A549 treated with Mapracorat at 1 μM for 4 hours (cell line): Measurements from ENCODE around the gene TARBP2. TPM values are rescaled to one million over a fixed set of nuclear protein-coding genes. Genes with fewer than 3 reads are reported as not detected.

Experiments
- total RNA-seq: library from RNA; stranded (reverse); fragments of 200-300 nt; extraction: Qiagen RNA extraction; gene quantifications from 5 replicates; pipeline ENCODE4 v1.2.3, GENCODE V29; 2022

TARBP2 gene, protein sequence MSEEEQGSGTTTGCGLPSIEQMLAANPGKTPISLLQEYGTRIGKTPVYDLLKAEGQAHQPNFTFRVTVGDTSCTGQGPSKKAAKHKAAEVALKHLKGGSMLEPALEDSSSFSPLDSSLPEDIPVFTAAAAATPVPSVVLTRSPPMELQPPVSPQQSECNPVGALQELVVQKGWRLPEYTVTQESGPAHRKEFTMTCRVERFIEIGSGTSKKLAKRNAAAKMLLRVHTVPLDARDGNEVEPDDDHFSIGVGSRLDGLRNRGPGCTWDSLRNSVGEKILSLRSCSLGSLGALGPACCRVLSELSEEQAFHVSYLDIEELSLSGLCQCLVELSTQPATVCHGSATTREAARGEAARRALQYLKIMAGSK
- total RNA-seq: 40.4 to 57.8 TPM (median 53.9 TPM) in 5 replicates

DNA sequence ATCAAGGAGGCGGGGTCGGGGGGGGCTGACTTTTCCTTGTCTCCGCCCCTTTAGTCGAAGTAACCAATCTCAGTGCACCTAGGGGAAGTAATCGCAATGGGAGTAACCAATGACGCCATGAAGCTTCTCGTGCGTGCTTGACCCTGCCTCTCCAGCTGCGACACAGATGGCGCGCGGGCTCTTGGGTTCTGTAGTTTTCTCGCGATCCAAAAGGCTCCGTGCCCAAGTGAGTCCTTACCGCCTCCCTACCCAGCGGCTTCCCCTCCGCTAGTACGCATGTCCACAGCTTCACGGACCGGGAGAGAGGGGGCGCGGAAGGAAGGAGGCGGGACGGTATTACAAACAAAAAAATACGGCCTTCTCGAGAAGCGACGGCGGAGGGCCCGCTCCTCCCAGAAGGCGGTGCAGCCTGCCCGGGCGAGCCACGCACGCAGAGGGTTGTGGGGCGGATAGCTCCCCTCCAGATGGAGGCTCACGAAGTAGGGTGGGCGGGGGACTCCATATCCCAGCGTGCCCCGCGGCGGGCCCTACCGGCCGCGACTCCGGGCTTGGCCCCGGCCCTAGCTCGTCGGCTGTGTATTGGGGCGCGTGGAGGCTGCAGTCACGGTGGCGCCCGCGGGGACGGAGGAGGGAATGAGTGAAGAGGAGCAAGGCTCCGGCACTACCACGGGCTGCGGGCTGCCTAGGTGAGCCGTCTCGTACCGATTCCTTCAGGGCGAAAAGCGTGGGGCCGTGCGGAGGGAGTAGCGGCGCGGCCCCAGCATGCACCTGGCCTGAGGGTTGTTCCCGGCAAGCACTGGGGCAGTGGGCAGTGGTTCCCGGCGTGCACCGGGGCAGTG lies at the start of gene TARBP2:
TARBP2 (plus strand) TSS at position 508 of the 839 bp plus-strand sequence; CDS start at position 634, 126 bp downstream.

DNA sequence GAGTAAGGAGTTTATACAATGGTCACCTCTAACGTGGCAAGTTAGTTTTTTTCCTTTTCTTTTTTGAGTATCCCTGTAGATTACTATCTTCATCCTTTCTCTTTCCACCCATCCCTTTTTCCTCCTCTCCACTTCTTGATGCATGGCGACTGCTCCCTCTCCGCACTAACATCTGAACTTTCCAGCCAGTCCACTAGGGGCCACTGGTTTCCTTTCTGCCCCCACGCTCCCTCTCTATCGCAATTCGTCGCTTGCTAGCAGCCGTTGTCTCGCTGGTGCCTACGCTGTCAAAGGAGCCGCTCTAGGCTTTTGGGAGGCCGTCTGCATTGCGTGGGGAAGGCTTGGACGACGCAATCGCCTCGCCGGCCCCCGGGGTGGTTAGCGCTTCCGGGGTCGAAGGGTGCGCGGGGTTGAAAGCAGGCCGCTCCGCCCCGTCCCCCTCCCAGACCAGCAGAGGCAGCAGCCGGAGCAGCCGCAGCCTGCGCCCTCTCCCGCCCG lies 49.4 kb upstream of the TARBP2 start, which contains the start of gene PCBP2:
PCBP2 (plus strand) TSS at position 442 of the 498 bp plus-strand sequence. CDS start 2,699 bp downstream, outside the sequence.

DNA sequence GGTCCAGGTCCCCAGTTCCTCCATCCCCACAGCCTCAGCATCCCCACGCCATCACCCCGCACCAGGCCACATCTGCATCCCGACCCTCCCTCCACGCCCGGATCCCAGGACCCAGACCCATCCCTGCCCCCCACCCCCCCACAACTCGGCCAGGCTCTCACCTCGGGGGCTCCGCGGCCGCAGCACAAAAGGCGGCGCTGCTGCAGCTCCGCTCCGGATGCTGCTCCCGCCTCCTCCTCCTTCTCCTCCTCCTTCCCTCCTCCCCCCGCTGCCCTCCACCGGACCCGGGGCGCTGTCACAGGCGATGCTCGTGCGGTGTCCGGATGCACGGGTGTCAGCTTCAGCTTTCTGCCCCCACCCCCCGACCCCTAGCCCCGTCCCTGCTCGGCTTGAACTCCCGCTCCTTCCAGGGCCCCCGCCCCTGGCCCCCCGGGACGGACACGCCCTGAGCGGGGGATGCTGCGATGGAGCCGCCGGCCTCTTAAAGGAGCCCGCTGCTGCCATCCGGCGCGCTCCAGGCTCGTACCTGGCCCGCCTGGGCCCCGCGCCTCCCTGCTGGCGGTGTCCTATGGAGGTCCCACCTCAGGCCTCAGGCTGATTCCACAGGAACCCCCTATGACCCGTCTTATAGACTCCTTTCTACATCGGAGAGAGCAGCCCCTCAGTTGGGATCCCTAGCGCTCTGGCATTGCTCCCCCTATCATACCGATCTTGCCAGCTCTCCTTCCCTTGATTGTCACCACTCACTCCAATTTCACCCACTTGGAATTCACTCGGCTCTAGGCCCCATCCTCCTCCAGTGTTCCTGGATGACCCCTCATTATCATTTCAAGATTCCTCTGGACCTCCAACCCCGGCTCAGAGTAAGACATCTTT lies 1.6 kb upstream of the TARBP2 start, which contains the start of gene MAP3K12:
MAP3K12 (minus strand) TSS at position 193 of the 876 bp plus-strand sequence. CDS start 12,067 bp downstream, outside the sequence.

DNA sequence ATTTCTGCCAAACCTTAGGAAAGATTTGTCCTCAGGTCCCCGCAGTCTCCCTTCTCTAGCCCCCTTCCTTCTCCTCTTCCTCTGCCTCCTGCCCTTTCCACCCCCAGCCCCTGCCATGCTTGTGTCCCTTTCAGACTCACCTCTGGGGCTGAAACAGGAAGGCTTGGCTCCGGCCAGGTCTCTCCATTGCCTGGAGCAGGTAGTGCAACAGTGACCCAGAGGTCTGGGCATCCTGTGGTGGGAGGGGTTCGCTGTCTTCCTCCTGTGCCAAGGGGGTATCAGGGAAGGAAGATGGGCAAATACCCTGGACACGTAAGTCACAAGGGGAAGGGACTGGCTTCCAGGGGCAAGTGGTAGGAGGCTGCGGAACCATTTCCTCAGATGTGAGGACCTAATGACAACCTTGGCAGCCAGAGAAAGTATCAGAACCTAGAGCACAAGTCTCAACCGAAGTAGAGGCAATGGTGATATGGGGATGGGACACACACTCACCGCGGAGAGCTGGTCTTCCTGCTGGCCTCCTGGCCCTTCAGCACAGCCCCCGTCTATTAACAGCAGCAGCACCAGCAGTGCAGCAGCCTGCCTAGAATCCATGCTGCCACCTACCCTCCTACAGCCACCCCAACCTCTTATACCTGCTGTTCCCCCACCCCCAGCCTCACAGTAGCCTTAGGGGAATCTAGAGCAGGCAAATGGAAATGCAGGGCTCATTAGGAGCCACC lies 6.0 kb downstream of the TARBP2 start, which contains the start of gene NPFF:
NPFF (minus strand) TSS at position 604 of the 722 bp plus-strand sequence; CDS start at position 594, 10 bp downstream.

Other genes starting within 250 kb of the TARBP2 start
- gene ESPL1, start 233.0 kb upstream of the TARBP2 start, total RNA-seq: 15.5 to 21.8 TPM (median 19.0 TPM) in 5 replicates
- gene PFDN5, start 205.7 kb upstream of the TARBP2 start, total RNA-seq: 476 to 584 TPM (median 513 TPM) in 5 replicates
- gene MYG1, start 201.6 kb upstream of the TARBP2 start, total RNA-seq: 70.1 to 96.3 TPM (median 90.1 TPM) in 5 replicates
- 69.8 to 82.5 TPM (median 75.9 TPM) in 5 replicates for gene AAAS, start 179.7 kb upstream of the TARBP2 start, total RNA-seq
- gene SP7, start 164.9 kb upstream of the TARBP2 start, total RNA-seq: 0.09 TPM in 1 of 5 replicates, not detected in the others
- gene SP1, start 121.1 kb upstream of the TARBP2 start, total RNA-seq: 18.4 to 25.2 TPM (median 20.4 TPM) in 5 replicates
- 0.67 to 1.8 TPM (median 1.2 TPM) in 5 replicates for gene AMHR2, start 77.4 kb upstream of the TARBP2 start, total RNA-seq
- gene PRR13, start 59.5 kb upstream of the TARBP2 start, total RNA-seq: 286 to 362 TPM (median 330 TPM) in 5 replicates
- 590 to 639 TPM (median 617 TPM) in 5 replicates for gene PCBP2, start 49.2 kb upstream of the TARBP2 start, total RNA-seq
- 10.8 to 16.6 TPM (median 13.1 TPM) in 5 replicates for gene MAP3K12, start 1.8 kb upstream of the TARBP2 start, total RNA-seq
- not detected in 5 replicates for gene NPFF, start 6.2 kb downstream of the TARBP2 start, total RNA-seq
- 16.4 to 21.1 TPM (median 17.4 TPM) in 5 replicates for gene ATF7, start 125.1 kb downstream of the TARBP2 start, total RNA-seq
- 639 to 703 TPM (median 667 TPM) in 5 replicates for gene ATP5MC2, start 174.8 kb downstream of the TARBP2 start, total RNA-seq
- gene CALCOCO1, start 226.2 kb downstream of the TARBP2 start, total RNA-seq: 16.9 to 21.0 TPM (median 18.6 TPM) in 5 replicates